Stimulated activated CD8-positive, alpha-beta memory T cell treated with anti-CD3 and anti-CD28 coated beads, Interleukin-7, amount 100 ng/mL, for 4 hours (primary cell): ENCODE results near the gene LIMS2.

Experiments
- DNase-seq, 2 donors: peaks; one replicate each; pipeline ENCODE4 v3.0.0-alpha.2; 2020; ENCODE audit warnings: low read depth in 2 of 2

Gene LIMS2

GRCh38 chr2:127701193-127701650 is 25.9 kb upstream of the LIMS2 start, which contains the start of gene SFT2D3:
Gene SFT2D3 (plus strand): TSS chr2:127701497. CDS start chr2:127701529, 32 bp downstream.
- DNase-seq: peak; percentile 81 to 89

GRCh38 chr2:127700527-127701192 is 25.3 kb upstream of the LIMS2 start:
- peak in 1 of 2 donors; percentile 30 for DNase-seq

DNA sequence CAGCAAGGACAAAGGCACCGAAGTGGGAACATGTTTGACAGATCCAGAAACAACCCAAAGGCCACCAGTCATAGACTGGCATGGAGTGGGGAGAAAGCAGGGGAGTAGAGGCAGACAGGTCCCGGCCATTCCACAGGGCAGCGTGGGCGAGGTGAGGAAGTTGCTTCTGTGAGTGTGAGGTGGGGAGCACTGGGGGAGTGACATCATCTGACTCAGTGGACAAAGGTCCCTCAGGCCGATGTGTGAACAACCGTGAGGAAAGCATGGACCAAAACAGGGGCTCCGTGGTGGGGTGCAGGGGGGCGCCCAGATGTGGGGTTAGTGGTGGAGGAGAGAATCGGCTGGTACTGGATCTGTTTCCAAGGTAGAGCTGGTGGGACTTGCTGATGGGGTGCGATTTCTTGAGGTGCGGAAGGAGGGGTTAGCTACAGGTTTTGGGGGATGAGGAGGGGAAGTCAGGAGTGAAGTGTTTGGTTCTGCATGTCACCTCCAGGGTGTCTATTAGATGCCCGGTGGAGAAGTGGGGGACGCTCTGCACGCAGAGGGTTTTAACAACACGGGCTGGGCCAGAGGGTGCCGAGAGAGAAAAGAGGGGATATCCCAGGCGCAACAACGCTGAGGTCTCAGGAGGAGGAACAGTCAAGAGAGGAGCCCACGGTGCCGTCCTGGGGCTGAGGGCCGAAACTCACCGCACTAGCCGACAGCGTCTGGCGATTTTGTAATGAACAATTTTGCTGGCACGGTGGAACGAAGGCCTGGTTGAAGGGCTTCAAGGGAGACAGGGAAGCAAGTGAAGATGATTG is 23.4 kb upstream of the LIMS2 start:
- DNase-seq: no peak

- no peak for DNase-seq
These were observed 22.3 kb upstream of the LIMS2 start for GRCh38 chr2:127697482-127698180.

- peak in 1 of 2 donors; percentile 18 for DNase-seq
These were observed 20.5 kb upstream of the LIMS2 start for GRCh38 chr2:127695491-127696472.

GRCh38 chr2:127694986-127695385 is 19.7 kb upstream of the LIMS2 start:
- DNase-seq: no peak

DNA sequence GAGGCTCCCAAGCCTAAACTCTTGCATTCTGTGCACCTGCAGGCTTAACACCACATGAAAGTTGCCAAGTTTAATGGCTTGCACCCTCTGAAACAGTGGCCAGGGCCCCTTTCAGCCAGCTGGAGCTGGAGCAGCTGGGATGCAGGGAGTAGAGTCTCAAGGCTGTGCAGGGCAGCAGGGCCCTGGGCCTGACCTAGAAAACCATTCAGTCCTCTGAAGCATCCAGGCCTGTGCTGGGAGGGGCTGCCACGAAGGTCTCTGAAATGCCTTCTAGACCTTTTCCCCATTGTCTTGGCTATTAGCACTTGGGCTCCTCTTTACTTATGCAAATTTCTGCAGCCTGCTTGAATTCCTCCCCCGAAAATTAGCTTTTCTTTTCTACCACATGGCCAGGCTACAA is 15.4 kb upstream of the LIMS2 start:
- no peak for DNase-seq

- DNase-seq: no peak
These were observed 13.1 kb upstream of the LIMS2 start for GRCh38 chr2:127688405-127688804.

GRCh38 chr2:127685410-127686080 is 10.2 kb upstream of the LIMS2 start:
- DNase-seq: no peak

DNA sequence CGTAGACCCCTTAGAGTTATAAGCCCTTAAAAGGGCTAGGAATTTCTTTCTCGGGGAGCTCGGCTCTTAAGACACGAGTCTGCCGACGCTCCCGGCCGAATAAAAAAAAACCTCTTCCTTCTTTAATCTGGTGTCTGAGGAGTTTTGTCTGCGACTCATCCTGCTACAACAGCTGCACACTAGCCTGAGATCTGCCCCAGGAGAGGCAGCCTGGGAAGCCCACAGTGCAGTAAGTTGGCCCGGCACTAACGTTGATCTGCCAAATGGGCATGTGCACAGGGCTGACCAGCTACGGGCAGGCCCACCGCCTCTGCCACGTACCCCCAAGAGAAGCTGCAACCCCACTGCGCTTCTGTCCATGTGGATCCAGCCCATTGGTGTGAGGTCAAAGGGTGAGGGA is 8.4 kb upstream of the LIMS2 start:
- DNase-seq: no peak

DNA sequence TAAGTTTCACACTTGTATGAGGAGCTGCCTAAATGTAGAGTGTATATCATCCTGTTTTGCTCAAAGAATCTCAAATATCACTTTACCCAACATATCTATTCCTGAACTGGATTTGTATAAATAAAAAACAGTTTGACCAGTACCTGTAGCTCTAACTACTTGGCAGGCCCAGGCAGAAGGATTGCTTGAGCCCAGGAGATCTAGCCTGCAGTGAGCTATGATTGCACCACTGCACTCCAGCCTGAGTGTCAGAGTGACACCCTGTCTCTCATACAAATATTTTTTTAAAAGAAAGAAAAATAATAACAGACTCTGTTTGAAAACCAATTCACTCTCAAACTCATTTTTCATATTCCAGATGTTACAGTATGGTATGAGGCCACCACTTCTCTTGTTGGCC is 7.7 kb upstream of the LIMS2 start:
- DNase-seq: no peak

GRCh38 chr2:127681976-127682857 is 6.9 kb upstream of the LIMS2 start:
- DNase-seq: no peak

GRCh38 chr2:127681288-127681804 is 6.0 kb upstream of the LIMS2 start:
- no peak for DNase-seq

GRCh38 chr2:127680706-127681287 is 5.5 kb upstream of the LIMS2 start:
- no peak for DNase-seq

DNA sequence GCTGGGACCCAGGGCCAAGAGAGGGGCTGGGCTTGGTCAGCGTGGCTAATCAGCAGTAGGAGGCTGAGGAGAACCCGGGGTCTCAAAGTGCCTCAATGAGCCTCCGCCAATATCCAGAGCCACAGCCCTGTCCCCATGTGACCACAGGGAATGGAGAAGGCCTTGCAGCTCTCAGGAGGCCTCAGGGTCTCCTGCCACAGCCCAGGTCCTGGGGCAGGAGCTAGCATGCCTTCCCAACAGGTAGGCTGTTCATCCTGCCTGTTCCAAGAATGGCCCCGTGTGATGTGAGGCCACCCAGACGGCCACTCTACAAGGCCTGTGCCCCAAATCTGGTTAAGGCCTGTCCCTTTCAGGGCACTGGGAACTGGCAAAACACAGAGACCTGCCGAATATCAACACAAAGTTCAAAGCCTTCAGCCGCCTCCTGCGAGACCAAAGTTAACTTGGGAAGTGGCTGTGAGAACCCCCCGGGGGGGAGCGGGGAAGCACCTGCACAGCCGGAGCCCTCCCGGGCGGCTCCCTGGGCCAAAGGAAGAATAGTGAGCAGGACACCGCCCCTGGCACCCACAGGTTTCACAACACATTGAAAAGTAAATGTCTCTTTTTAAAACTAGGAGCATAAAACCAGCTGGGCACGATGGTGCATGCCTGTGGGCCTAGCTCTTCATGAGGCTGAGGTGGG is 4.5 kb upstream of the LIMS2 start:
- DNase-seq: no peak

GRCh38 chr2:127678991-127679390 is 3.7 kb upstream of the LIMS2 start:
- DNase-seq: no peak

- DNase-seq: no peak
These were observed 3.2 kb upstream of the LIMS2 start for GRCh38 chr2:127678531-127678930.

DNA sequence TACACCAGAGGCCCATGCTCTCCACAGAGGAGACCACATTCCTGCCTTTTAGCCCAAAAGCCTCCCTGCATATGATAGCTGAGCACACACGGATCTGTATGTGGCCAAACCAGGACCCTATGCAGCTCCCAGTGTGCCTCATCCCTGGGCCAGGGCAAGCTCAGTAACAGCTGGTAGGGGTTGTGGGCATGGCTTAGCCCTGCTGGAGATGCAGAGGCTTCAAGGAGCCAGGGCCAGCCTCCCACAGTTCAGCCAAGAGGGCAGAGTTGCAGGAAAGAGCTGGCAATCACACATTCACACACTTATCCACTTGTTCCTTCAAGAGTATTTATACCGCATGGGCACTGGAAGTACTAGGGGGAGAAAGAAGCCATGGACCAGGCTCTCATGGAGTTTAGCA is 1.6 kb upstream of the LIMS2 start:
- no peak for DNase-seq
